GM23338 (cell line): Measurements from ENCODE around the gene ADAMTS5. TPM values are rescaled to one million over a fixed set of nuclear protein-coding genes. Genes with fewer than 3 reads are reported as not detected.

Experiments
- ATAC-seq: fragments of 200-7000 bp; cut with Tn5 transposase; 3 replicates; pipeline ENCODE4 v1.9.1; 2020
- DNase-seq: peaks from one replicate; pipeline ENCODE4 v3.0.0-alpha.2; 2015; ENCODE audit warnings: low spot score
- H2AFZ ChIP-seq: fragments of 200-600 bp; sonication (generic); 2 replicates; pipeline ENCODE4 v1.8.0; 2016; ENCODE audit warnings: antibody characterized with exemption, mild to moderate bottlenecking, moderate library complexity
- H3F3A ChIP-seq: fragments of 200-600 bp; sonication (generic); replicated peaks from 2 replicates; pipeline ENCODE4 v1.8.0; 2017; ENCODE audit warnings: antibody characterized with exemption, mixed run types, low read depth
- H3K27ac ChIP-seq: fragments of 200-600 bp; sonication (generic); 2 replicates; pipeline ENCODE4 v1.6.1; 2016; ENCODE audit warnings: low read depth
- H3K27me3 ChIP-seq: fragments of 200-600 bp; sonication (generic); 2 replicates; pipeline ENCODE4 v1.8.0; 2016; ENCODE audit warnings: mild to moderate bottlenecking, mixed run types, moderate library complexity; ENCODE audit not compliant: insufficient read depth
- H3K36me3 ChIP-seq: fragments of 200-600 bp; sonication (generic); 2 replicates; pipeline ENCODE4 v1.8.0; 2016; ENCODE audit warnings: mild to moderate bottlenecking; ENCODE audit not compliant: insufficient read depth
- H3K4me1 ChIP-seq: fragments of 200-600 bp; sonication (generic); 2 replicates; pipeline ENCODE4 v1.8.0; 2016; ENCODE audit warnings: mild to moderate bottlenecking, moderate library complexity; ENCODE audit not compliant: insufficient read depth
- H3K4me2 ChIP-seq: fragments of 200-600 bp; sonication (generic); 2 replicates; pipeline ENCODE4 v1.7.1; 2017; ENCODE audit warnings: mixed run types
- H3K4me3 ChIP-seq: fragments of 200-600 bp; sonication (generic); 2 replicates; pipeline ENCODE4 v1.6.1; 2016; ENCODE audit warnings: mixed run types
- H3K79me2 ChIP-seq: fragments of 200-600 bp; sonication (generic); replicated peaks from 2 replicates; pipeline ENCODE4 v1.8.0; 2017; ENCODE audit warnings: mild to moderate bottlenecking; ENCODE audit not compliant: insufficient read depth
- H3K9me2 ChIP-seq: fragments of 200-600 bp; sonication (generic); 2 replicates; pipeline ENCODE4 v1.8.0; 2017; ENCODE audit not compliant: insufficient read depth
- H4K20me1 ChIP-seq: fragments of 200-600 bp; sonication (generic); replicated peaks from 2 replicates; pipeline ENCODE4 v1.8.0; 2017; ENCODE audit warnings: mild to moderate bottlenecking; ENCODE audit not compliant: insufficient read depth
- H3K27ac Mint-ChIP-seq: 2 replicates; pipeline ENCODE4 v1.8.0; 2020; ENCODE audit warnings: inconsistent platforms, mild to moderate bottlenecking, moderate library complexity, mixed read lengths
- H3K27me3 Mint-ChIP-seq: 3 replicates; pipeline ENCODE4 v1.8.0; 2022; ENCODE audit warnings: low read depth, mild to moderate bottlenecking, moderate library complexity, mixed read lengths, inconsistent platforms; ENCODE audit not compliant: insufficient read depth, poor library complexity
- H3K36me3 Mint-ChIP-seq: 3 replicates; pipeline ENCODE4 v1.8.0; 2021; ENCODE audit warnings: low read depth, mild to moderate bottlenecking, inconsistent platforms, moderate library complexity, mixed read lengths
- H3K4me1 Mint-ChIP-seq: 3 replicates; pipeline ENCODE4 v1.8.0; 2020; ENCODE audit warnings: mild to moderate bottlenecking, inconsistent platforms, mixed read lengths
- H3K4me3 Mint-ChIP-seq: 3 replicates; pipeline ENCODE4 v1.8.0; 2021; ENCODE audit warnings: moderate library complexity, mild to moderate bottlenecking, inconsistent platforms, mixed read lengths
- H3K9me3 Mint-ChIP-seq: 3 replicates; pipeline ENCODE4 v1.8.0; 2020; ENCODE audit warnings: moderate library complexity, mild to moderate bottlenecking, inconsistent platforms, mixed read lengths
- CREB1 ChIP-seq: fragments of 250-450 bp; sonication (Bioruptor Pico); IDR thresholded peaks from 2 replicates; pipeline ENCODE4 v1.5.0; 2020; ENCODE audit warnings: low read depth, mild to moderate bottlenecking, moderate library complexity
- EZH2 ChIP-seq: fragments of 200-600 bp; sonication (generic); IDR thresholded peaks from one replicate; pipeline ENCODE4 v1.8.0; 2017; ENCODE audit warnings: antibody characterized with exemption, mild to moderate bottlenecking, low read depth; ENCODE audit not compliant: unreplicated experiment
- EZH2phosphoT487 ChIP-seq: fragments of 200-600 bp; sonication (generic); IDR thresholded peaks from one replicate; pipeline ENCODE4 v1.8.1; 2018; ENCODE audit warnings: antibody characterized with exemption; ENCODE audit not compliant: unreplicated experiment
- JUNB ChIP-seq: IDR thresholded peaks from one replicate; pipeline ENCODE4 v1.6.1; 2016; ENCODE audit warnings: antibody characterized with exemption; ENCODE audit not compliant: unreplicated experiment
- NANOG ChIP-seq: IDR thresholded peaks from 2 replicates; pipeline ENCODE4 v1.6.1; 2016; ENCODE audit warnings: antibody characterized with exemption, borderline replicate concordance
- POLR2AphosphoS5 ChIP-seq: IDR thresholded peaks from 2 replicates; pipeline ENCODE4 v1.6.1; 2016; ENCODE audit warnings: antibody characterized with exemption, low read depth
- STAT1 ChIP-seq: IDR thresholded peaks from one replicate; pipeline ENCODE4 v1.6.1; 2016; ENCODE audit warnings: antibody characterized with exemption; ENCODE audit not compliant: unreplicated experiment
- ZNF114 ChIP-seq: fragments of 250-450 bp; sonication (Bioruptor Pico); IDR thresholded peaks from 2 replicates; pipeline ENCODE4 v1.5.0; 2020; ENCODE audit warnings: mild to moderate bottlenecking, moderate library complexity
- ZNF331 ChIP-seq: fragments of 250-450 bp; sonication (Bioruptor Pico); IDR thresholded peaks from 2 replicates; pipeline ENCODE4 v1.5.0; 2020; ENCODE audit warnings: low read depth, mild to moderate bottlenecking, moderate library complexity
- polyA plus RNA-seq: library from polyadenylated mRNA; unstranded; fragments of >200 nt; fragmentation: Nextera tagmentation; extraction: Ambion mirVana; gene quantifications from 2 replicates; pipeline ENCODE4 v1.2.1, GENCODE V29; 2016
- total RNA-seq: library from RNA; depleted of rRNA; stranded (reverse); fragments of >200 nt; shearing (Covaris generic); gene quantifications from 2 replicates; pipeline ENCODE4 v1.2.3, GENCODE V29; 2014
- TF ChIP-seq, protein P1 (sequence below): IDR thresholded peaks from one replicate; pipeline ENCODE4 v1.6.1; 2018; ENCODE audit warnings: antibody characterized with exemption; ENCODE audit not compliant: unreplicated experiment
- TF ChIP-seq, protein P2 (sequence below): IDR thresholded peaks from 2 replicates; pipeline ENCODE4 v1.6.1; 2016; ENCODE audit warnings: antibody characterized with exemption
- TF ChIP-seq, protein P3 (sequence below), 2 experiments: fragments of 200-600 bp in 1 of 2; sonication (generic) in 1 of 2; conservative IDR thresholded peaks; 2 replicates each; pipeline versions ENCODE4 v1.5.1 to v1.6.1; 2016 to 2017; ENCODE audit warnings: antibody characterized with exemption in 2 of 2, low read depth in 2 of 2, mild to moderate bottlenecking in 2 of 2, moderate library complexity in 1 of 2

ADAMTS5 gene
- total and polyA plus RNA-seq, 2 experiments from 2014 or later: 0.21 to 0.32 TPM

DNA sequence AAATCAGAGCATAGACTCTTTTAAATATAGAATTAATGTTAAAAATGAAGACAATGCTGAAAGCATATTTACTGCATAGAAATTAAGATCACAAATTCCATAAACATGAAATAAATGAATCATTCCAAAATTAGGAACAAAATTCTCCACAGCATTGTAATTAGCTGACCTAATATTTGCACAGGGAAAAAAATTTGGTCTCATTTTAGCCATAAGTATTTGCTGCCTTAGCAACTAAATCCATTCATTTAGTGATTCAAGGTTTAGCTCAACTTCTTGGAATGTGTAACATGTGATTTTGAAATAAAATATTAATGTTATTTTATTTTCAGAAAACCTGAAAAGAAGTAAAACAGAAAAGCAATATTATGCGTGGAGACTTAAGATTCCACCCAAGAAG lies 25.5 kb downstream of the ADAMTS5 start (continued):
- TF ChIP-seq, protein P1, sequence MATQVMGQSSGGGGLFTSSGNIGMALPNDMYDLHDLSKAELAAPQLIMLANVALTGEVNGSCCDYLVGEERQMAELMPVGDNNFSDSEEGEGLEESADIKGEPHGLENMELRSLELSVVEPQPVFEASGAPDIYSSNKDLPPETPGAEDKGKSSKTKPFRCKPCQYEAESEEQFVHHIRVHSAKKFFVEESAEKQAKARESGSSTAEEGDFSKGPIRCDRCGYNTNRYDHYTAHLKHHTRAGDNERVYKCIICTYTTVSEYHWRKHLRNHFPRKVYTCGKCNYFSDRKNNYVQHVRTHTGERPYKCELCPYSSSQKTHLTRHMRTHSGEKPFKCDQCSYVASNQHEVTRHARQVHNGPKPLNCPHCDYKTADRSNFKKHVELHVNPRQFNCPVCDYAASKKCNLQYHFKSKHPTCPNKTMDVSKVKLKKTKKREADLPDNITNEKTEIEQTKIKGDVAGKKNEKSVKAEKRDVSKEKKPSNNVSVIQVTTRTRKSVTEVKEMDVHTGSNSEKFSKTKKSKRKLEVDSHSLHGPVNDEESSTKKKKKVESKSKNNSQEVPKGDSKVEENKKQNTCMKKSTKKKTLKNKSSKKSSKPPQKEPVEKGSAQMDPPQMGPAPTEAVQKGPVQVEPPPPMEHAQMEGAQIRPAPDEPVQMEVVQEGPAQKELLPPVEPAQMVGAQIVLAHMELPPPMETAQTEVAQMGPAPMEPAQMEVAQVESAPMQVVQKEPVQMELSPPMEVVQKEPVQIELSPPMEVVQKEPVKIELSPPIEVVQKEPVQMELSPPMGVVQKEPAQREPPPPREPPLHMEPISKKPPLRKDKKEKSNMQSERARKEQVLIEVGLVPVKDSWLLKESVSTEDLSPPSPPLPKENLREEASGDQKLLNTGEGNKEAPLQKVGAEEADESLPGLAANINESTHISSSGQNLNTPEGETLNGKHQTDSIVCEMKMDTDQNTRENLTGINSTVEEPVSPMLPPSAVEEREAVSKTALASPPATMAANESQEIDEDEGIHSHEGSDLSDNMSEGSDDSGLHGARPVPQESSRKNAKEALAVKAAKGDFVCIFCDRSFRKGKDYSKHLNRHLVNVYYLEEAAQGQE: no peak
- TF ChIP-seq NANOG (no peak), CREB1 (CRISPR knock-in tag) (no peak), ZNF114 (no peak), JUNB (no peak), EZH2 (no peak)
- TF ChIP-seq, protein P2, sequence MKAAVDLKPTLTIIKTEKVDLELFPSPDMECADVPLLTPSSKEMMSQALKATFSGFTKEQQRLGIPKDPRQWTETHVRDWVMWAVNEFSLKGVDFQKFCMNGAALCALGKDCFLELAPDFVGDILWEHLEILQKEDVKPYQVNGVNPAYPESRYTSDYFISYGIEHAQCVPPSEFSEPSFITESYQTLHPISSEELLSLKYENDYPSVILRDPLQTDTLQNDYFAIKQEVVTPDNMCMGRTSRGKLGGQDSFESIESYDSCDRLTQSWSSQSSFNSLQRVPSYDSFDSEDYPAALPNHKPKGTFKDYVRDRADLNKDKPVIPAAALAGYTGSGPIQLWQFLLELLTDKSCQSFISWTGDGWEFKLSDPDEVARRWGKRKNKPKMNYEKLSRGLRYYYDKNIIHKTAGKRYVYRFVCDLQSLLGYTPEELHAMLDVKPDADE: no peak

DNA sequence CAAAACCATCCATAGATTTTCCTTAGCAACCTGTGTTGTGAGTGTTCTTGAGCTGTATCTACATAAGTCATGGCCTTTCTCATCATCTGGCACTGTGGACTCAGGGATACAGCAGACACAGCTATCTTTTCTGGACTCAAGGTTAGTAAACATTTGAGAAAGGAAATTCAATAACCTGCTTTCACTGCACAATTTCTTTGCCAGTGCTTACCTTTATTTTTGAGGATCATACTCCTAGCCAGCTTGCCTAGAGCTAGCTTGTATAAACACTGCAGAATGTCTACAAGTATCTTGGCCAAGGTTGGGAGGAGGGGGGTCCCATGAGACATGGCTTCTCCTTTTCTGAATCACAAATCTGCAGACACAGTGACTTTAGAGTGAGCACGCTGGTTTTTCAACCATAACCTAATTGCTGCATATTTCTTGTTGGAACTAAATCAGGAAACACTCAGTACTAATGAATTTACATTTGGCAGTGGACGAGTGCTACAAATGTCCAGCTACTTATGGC lies 27.2 kb downstream of the ADAMTS5 start:
- Mint-ChIP-seq H3K4me1 (peaks cover 4% of the 10 kb centered on the region; the same call in 2 of the 3 replicates), H3K27me3 (no peaks in the 10 kb centered on the region), H3K27ac (no peak overlapping the region), H3K9me3 (no peaks in the 10 kb centered on the region), H3K36me3 (no peaks in the 10 kb centered on the region), H3K4me3 (no peak overlapping the region)
- no peak overlapping the region for H3K4me3 ChIP-seq
- no peaks in the 10 kb centered on the region for H3K36me3 ChIP-seq
- DNase-seq (no peak), ATAC-seq (no peak)
- H3K27me3 ChIP-seq: no peaks in the 10 kb centered on the region
- H3F3A ChIP-seq: no peaks in the 10 kb centered on the region
- no peak overlapping the region for H2AFZ ChIP-seq
- H3K79me2 ChIP-seq: no peaks in the 10 kb centered on the region
- H3K4me1 ChIP-seq: 0 out of 2 replicates have a peak, but pooled peaks cover 4% of the 10 kb centered on the region
- H3K9me2 ChIP-seq: no peaks in the 10 kb centered on the region
- H3K4me2 ChIP-seq: no peak overlapping the region
- no peak overlapping the region for H3K27ac ChIP-seq
- no peaks in the 10 kb centered on the region for H4K20me1 ChIP-seq
- TF ChIP-seq EZH2phosphoT487 (no peak), EZH2 (no peak), NANOG (no peak), CREB1 (CRISPR knock-in tag) (no peak), ZNF331 (CRISPR knock-in tag) (no peak), JUNB (no peak), STAT1 (no peak), POLR2AphosphoS5 (no peak), ZNF114 (no peak)
- TF ChIP-seq, protein P3, sequence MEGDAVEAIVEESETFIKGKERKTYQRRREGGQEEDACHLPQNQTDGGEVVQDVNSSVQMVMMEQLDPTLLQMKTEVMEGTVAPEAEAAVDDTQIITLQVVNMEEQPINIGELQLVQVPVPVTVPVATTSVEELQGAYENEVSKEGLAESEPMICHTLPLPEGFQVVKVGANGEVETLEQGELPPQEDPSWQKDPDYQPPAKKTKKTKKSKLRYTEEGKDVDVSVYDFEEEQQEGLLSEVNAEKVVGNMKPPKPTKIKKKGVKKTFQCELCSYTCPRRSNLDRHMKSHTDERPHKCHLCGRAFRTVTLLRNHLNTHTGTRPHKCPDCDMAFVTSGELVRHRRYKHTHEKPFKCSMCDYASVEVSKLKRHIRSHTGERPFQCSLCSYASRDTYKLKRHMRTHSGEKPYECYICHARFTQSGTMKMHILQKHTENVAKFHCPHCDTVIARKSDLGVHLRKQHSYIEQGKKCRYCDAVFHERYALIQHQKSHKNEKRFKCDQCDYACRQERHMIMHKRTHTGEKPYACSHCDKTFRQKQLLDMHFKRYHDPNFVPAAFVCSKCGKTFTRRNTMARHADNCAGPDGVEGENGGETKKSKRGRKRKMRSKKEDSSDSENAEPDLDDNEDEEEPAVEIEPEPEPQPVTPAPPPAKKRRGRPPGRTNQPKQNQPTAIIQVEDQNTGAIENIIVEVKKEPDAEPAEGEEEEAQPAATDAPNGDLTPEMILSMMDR (conservative IDR thresholded peaks at IDR 0.05; ENCODE audit: low read depth in 2 of 2): no peak
- TF ChIP-seq, protein P2: no peak
- TF ChIP-seq, protein P1: no peak
